ENCODE results near the gene FANCB.

- TF ChIP-seq, protein P1, sequence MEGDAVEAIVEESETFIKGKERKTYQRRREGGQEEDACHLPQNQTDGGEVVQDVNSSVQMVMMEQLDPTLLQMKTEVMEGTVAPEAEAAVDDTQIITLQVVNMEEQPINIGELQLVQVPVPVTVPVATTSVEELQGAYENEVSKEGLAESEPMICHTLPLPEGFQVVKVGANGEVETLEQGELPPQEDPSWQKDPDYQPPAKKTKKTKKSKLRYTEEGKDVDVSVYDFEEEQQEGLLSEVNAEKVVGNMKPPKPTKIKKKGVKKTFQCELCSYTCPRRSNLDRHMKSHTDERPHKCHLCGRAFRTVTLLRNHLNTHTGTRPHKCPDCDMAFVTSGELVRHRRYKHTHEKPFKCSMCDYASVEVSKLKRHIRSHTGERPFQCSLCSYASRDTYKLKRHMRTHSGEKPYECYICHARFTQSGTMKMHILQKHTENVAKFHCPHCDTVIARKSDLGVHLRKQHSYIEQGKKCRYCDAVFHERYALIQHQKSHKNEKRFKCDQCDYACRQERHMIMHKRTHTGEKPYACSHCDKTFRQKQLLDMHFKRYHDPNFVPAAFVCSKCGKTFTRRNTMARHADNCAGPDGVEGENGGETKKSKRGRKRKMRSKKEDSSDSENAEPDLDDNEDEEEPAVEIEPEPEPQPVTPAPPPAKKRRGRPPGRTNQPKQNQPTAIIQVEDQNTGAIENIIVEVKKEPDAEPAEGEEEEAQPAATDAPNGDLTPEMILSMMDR (IDR thresholded peaks at IDR 0.05): no peak
- TF ChIP-seq POLR2A (IDR thresholded peaks at IDR 0.05) (no peak), POLR2AphosphoS5 (IDR thresholded peaks at IDR 0.05) (no peak)
Measured at GRCh38 chrX:14899607-14900006, 26.7 kb upstream of the FANCB start.
